GM12864 (cell line): ENCODE results near the gene KATNA1.
A peak's percentile ranks its signal among the peaks of the same experiment; 100 is the strongest.

ENCODE experiments used
- DNase-seq: peaks from one replicate; pipeline ENCODE4 v3.0.0-alpha.2; 2011; ENCODE audit warnings: low read depth
- H3K4me3 ChIP-seq: 2 replicates; pipeline ENCODE4 v1.5.1; 2011; ENCODE audit warnings: mild to moderate bottlenecking, low read depth, low read length, control low read depth
- CTCF ChIP-seq: IDR thresholded peaks from 2 replicates; pipeline ENCODE4 v1.5.1; 2011; ENCODE audit warnings: low read depth, mild to moderate bottlenecking, moderate library complexity, low read length, control low read depth, inconsistent platforms; ENCODE audit errors: missing control alignments

Gene KATNA1

GRCh38 chr6:149646599-149646998 lies 1.9 kb downstream of the KATNA1 start:
- no peak for TF ChIP-seq CTCF
- no peak for DNase-seq
- H3K4me3 ChIP-seq = no peak overlapping the region

- H3K4me3 ChIP-seq = no peak overlapping the region
- TF ChIP-seq CTCF = no peak
- DNase-seq = no peak
These were observed 5.5 kb downstream of the KATNA1 start for GRCh38 chr6:149642829-149643580.

GRCh38 chr6:149636124-149636523 lies 12.4 kb downstream of the KATNA1 start:
- H3K4me3 ChIP-seq = no peak overlapping the region
- no peak for TF ChIP-seq CTCF
- DNase-seq = no peak

- no peak for TF ChIP-seq CTCF
- H3K4me3 ChIP-seq = no peak overlapping the region
- DNase-seq = no peak
These were observed 14.2 kb downstream of the KATNA1 start for GRCh38 chr6:149634315-149634714.

GRCh38 chr6:149628875-149629510 lies 19.5 kb downstream of the KATNA1 start:
- TF ChIP-seq CTCF = peak; percentile 11
- no peak for DNase-seq
- H3K4me3 ChIP-seq = no peak overlapping the region

- TF ChIP-seq CTCF = no peak
- H3K4me3 ChIP-seq = no peak overlapping the region
- DNase-seq = no peak
These were observed 20.8 kb downstream of the KATNA1 start for GRCh38 chr6:149627672-149628071.

GRCh38 chr6:149615805-149616204 lies 32.7 kb downstream of the KATNA1 start:
- no peak for TF ChIP-seq CTCF
- no peak for DNase-seq
- no peak overlapping the region for H3K4me3 ChIP-seq
